ENCODE measurements around the gene TRPC4AP.

The TRPC4AP gene

DNA sequence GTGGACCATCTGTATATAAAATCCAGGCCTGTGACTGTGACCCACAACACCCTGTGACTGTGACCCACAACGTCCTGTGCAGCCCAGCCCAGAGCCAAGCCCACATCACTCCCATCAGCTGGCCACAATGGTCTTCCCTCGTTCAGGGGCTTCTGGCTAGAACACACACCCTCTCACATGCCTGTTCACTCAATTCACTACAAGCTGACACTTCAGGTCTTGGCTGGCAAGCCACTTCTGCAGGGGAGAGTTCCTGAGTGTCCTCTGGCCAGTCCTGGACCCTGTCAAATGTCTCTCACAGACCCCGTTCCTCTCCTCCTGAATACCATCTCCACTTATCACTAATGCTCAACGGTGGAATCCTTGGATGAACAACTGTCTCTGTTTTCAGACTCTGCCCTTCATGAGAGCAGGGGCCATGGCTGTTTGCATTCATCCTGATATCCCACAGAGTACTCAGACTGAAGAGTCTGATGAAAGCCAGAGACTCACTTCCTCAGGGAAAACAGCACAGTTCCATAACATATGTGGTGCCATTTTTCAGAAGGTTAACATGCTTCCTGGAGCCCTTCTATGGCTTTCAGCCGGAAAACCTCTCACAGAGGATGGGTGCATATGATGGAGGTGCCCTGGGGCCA is 80.9 kb downstream of the TRPC4AP start:
- no peak for DNase-seq

- DNase-seq, result no peak
Measured at GRCh38 chr20:35010405-35011192, 82.0 kb downstream of the TRPC4AP start.

DNA sequence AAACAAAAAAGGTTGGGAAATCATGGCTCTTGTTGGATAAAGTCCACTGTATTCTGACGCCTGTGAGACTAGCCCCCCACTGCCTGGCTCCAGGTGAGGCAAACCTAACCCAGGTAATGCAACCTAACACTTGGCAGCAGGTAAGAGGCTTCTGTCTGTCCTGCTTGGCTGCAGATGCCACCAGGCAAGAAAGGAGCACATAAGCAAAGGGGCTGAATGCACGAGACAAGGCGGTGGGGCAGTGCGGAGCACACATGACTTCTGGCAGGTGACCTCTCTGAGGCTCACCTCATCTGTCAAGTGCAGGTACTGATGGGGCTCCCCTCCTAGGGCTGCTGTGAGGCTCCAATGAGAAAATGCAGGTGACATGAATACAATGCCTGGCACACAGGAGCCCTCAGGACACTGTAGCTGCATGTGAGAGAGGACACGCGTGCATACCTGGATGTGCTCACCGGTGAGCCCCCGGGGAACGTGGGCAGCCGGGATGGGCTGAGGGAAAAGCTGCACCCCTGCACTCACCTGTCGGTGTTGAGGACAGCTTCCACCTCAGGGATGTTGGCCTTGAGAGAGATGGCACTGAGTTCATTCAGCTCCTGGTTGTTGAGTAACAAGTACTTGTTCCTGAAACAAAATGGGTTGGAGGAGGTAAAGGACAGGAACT is 82.8 kb downstream of the TRPC4AP start:
- no peak for DNase-seq

GRCh38 chr20:35008411-35009342 is 83.9 kb downstream of the TRPC4AP start:
- no peak for DNase-seq

DNA sequence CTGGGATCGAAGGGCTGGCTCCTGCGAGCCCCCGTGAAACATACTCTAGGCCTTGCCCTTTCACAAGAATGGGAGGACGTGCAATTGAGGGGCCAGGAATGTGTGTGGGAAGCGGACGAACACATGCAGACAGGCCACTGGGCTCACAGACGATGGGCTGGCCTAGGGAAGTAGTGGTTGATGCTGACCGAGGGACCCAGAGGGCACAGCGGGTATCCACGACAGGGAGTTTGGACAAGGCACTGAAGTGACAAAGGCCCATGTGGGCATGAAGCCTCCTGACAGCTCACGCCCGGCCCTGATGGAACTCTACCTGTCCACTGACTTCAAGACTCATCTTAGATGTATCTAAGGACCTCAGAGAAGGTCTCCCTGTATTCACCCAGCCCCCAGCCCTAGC is 84.7 kb downstream of the TRPC4AP start:
- no peak for DNase-seq

GRCh38 chr20:35007413-35007812 is 85.2 kb downstream of the TRPC4AP start:
- DNase-seq, result no peak

DNA sequence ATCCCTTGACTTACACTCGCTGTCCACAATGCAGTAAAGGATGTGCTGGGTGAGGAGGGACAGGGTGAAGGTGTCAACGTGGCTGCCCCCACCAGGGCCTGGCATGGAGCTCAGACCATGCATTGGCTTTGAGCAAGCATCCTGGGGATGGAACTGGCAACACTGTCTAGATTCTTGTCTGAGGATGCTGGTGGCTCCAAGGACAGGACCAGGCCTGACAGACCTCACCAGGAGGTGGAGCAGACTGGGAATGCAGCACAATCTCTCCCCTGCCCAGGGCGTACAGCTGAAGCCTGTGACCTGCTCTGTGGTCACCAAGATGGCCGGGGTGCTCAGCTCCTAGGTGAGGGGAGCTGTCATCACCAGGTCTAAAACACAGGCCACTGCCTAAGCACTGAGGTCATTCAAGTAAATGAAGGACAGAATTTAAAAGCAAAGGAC is 86.1 kb downstream of the TRPC4AP start:
- no peak for DNase-seq

GRCh38 chr20:35006009-35006408 is 86.6 kb downstream of the TRPC4AP start:
- no peak for DNase-seq

- DNase-seq, result no peak
Measured at GRCh38 chr20:35005463-35005961, 87.1 kb downstream of the TRPC4AP start.

DNA sequence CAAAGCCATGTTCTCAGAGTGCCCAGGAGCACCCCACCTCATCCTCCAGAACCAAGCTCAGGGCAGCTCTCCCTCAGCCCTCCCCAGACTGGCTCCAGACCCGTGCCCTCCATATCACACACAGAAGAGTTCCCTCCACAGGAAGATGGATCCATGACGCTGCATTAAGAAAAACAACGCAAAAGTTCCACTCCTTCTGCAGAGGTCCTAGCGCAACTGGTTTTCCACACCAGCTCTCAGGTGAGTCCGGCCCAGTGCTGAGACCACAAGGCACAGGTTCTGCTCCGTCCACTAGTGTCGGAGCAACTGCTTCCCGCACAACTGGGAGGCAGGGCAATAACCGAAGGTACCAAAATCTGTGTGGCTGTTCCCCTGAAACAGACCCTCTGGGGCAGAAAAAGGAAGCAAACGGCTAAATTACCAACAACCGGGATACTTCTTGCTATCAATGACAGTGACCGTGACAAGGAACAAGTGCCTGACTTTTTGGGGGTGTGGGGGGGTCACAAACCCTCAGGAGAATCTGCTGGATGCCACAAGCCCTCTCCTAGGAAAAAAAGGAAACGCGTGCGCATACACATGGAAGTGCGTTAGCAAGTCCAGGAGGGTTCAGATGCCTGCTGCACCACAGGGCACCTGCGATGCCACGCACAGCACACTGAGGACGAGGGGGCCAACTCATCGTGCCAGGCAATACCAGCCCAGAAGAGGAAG is 87.7 kb downstream of the TRPC4AP start:
- DNase-seq, result no peak

- no peak for DNase-seq
Measured at GRCh38 chr20:35004051-35004725, 88.4 kb downstream of the TRPC4AP start.

DNA sequence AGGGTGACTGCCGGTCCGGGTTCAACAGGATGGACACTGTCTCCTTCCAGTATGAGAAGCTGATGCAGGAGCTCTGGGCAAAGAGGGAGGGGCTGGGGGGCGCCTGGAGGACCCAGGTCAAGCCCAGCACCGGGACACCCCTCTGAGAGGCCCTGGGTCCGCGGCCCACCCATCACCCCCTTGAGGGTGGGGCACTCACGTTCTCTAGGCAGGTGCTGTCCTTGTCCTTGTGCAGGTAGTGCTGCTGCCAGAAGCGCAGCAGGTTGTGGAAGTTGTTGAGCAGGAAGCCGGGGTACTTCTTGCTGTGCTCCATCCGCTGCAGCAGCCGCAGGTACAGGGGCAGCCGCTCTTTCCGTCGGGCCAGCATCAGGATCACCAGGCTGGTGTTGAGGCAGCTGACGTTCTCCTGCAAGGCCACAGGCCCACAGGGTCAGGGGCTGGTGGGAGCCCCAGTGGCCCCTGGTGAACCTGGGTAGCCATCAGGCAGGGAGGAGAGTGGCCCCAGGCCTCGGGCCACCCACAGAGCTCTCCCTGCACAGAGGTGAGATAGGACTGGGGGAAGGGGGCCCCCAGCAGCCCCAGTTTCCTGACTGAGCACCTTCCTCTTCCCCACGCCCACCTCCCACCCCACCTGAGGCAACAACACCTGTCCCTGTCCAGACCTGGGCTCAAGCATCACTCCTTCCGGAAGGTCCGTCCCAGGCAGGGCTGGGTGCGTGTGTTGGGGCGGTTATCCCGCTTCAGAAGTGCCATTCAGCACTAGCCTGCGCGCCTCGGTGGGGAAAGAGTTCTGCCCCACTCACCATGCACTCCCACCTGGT is 89.2 kb downstream of the TRPC4AP start:
- no peak for DNase-seq

DNA sequence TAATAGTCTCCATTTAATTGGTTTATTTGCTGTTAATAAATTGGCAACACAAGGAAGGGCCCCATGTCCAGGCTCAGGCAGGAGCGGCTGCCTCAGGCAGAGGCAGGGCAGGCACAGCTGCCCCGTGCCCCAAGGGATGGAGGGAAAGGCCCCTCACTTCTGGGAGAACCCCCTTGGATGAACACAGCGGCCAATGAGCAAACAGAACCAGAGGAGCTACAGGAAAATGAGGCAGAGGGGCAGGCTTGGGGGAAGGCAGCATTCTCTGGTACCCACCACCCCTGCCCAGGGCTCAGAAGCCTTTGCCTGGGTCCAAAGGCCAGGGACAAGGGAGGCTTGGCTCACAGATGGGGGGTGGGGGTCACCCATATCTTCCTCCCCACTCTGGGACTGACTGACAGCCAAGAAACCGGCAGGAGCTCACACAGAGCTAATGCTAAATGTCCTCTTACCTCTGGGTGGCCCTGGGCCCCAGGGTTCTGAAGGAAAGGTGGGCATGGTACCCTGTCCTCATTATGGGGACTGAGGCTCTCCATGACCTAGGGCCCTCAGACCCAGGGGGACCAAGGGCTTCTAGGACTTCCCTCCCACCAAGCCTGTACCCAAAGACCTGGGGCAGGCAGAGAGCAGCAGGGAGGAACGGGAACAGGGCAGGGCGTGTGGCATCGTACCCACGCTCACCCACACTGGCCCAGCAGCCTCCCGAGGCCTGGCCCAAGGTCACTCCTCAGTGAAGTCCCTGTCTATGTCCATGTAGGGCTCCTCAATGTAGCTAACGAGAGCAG is 90.0 kb downstream of the TRPC4AP start:
- no peak for DNase-seq

- no peak for DNase-seq
Measured at GRCh38 chr20:35001596-35002362, 90.8 kb downstream of the TRPC4AP start.

DNA sequence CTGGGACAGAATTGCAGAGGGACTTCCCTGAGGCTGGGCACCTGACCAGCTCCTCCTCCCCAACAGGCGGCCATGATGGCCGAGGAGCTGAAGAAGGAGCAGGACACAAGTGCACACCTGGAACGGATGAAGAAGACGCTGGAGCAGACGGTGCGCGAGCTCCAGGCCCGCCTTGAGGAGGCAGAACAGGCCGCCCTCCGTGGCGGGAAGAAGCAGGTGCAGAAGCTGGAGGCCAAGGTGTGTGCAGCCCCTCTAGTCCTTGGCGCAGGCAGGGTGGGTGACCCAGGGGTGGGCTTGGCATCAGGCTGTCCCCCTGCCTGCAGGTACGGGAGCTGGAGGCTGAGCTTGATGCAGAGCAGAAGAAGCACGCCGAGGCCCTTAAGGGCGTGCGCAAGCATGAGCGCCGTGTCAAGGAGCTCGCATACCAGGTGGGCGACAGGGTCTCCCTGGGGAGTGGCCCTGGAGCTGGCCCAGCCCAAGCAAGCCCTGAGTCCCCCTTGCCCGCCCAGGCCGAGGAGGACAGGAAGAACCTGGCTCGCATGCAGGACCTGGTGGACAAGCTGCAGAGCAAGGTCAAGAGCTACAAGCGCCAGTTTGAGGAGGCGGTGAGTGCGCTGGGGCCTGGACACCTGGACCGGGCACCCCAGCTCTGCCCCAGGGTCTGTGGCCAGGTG is 91.5 kb downstream of the TRPC4AP start:
- DNase-seq, result no peak

GRCh38 chr20:35000311-35000921 is 92.2 kb downstream of the TRPC4AP start:
- DNase-seq, result no peak

DNA sequence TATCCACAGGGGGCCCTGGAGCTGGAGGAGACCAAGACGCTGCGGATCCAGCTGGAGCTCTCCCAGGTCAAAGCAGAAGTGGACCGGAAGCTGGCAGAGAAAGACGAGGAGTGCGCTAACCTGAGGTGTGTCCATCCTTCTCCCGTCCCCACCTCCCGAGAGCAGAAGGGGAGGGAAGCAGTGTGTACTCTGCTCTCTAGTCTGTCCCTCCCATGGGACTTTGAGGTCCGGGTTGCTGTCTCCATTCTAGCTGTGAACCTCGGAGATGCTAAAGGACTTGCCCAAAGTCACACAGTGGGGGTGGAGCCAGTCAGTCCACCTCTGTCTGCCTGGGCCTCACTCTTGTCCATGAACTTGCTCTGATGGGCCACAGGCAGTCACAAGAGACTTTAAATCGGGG is 92.8 kb downstream of the TRPC4AP start:
- DNase-seq, result no peak

DNA sequence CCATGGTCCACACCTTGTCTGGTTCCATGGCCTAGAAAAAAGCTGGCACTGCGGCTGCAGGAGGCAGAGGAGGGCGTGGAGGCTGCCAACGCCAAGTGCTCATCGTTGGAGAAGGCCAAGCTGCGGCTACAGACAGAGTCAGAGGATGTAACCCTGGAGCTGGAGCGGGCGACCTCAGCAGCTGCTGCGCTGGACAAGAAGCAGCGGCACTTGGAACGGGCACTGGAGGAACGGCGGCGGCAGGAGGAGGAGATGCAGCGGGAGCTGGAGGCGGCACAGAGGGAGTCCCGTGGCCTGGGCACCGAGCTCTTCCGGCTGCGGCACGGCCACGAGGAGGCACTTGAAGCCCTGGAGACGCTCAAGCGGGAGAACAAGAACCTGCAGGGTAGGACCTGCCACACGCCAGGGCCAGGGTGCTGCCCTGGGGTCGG is 93.6 kb downstream of the TRPC4AP start:
- no peak for DNase-seq
